ENCODE data around the gene TOB2.

Gene TOB2

GRCh38 chr22:41418717-41419116 is 27.9 kb downstream of the TOB2 start:
- H3K9me3 ChIP-seq (ENCODE audit: control insufficient read depth, low read length) = no peaks in the 10 kb centered on the region
- peaks cover 7% of the 10 kb centered on the region for H3K4me1 ChIP-seq (ENCODE audit: control insufficient read depth, insufficient read depth, low read length, poor library complexity, severe bottlenecking)
- peaks cover 9% of the 10 kb centered on the region for H3K36me3 ChIP-seq (ENCODE audit: control insufficient read depth, insufficient read depth, low read length)
- no peak overlapping the region for H3K27ac ChIP-seq (ENCODE audit: low read depth, low read length, severe bottlenecking)
- 95 to 100% methylated on average over 3 to 4 of the region's 9 CpGs for WGBS, 2 experiments (ENCODE audit: insufficient coverage in 2 of 2)
- H3K4me3 ChIP-seq (ENCODE audit: extremely low read depth, insufficient read depth, low read length, poor library complexity, severe bottlenecking) = no peak overlapping the region

GRCh38 chr22:41417622-41418390 is 28.8 kb downstream of the TOB2 start:
- WGBS, 2 experiments (ENCODE audit: insufficient coverage in 2 of 2) = 90 to 94% methylated on average over 11 to 12 of the region's 13 CpGs
- H3K4me3 ChIP-seq (ENCODE audit: extremely low read depth, insufficient read depth, low read length, poor library complexity, severe bottlenecking) = no peak overlapping the region
- no peaks in the 10 kb centered on the region for H3K9me3 ChIP-seq (ENCODE audit: control insufficient read depth, low read length)
- H3K27ac ChIP-seq (ENCODE audit: low read depth, low read length, severe bottlenecking) = no peak overlapping the region
- peaks cover 7% of the 10 kb centered on the region for H3K4me1 ChIP-seq (ENCODE audit: control insufficient read depth, insufficient read depth, low read length, poor library complexity, severe bottlenecking)
- peaks cover 3% of the 10 kb centered on the region for H3K36me3 ChIP-seq (ENCODE audit: control insufficient read depth, insufficient read depth, low read length)

GRCh38 chr22:41415554-41415953 is 31.0 kb downstream of the TOB2 start:
- no peak overlapping the region for H3K27ac ChIP-seq (ENCODE audit: low read depth, low read length, severe bottlenecking)
- H3K36me3 ChIP-seq (ENCODE audit: control insufficient read depth, insufficient read depth, low read length) = peaks cover 3% of the 10 kb centered on the region
- no peaks in the 10 kb centered on the region for H3K9me3 ChIP-seq (ENCODE audit: control insufficient read depth, low read length)
- WGBS, 2 experiments (ENCODE audit: insufficient coverage in 2 of 2) = 100% methylated on average over 1 to 3 of the region's 4 CpGs
- H3K4me1 ChIP-seq (ENCODE audit: control insufficient read depth, insufficient read depth, low read length, poor library complexity, severe bottlenecking) = peaks cover 7% of the 10 kb centered on the region
- no peak overlapping the region for H3K4me3 ChIP-seq (ENCODE audit: extremely low read depth, insufficient read depth, low read length, poor library complexity, severe bottlenecking)

GRCh38 chr22:41411021-41411851 is 35.4 kb downstream of the TOB2 start:
- WGBS, 2 experiments (ENCODE audit: insufficient coverage in 2 of 2) = 83 to 88% methylated on average over 6 to 10 of the region's 11 CpGs
- Histone ChIP-seq H3K4me3 (ENCODE audit: extremely low read depth, insufficient read depth, low read length, poor library complexity, severe bottlenecking) (no peak overlapping the region), H3K27ac (ENCODE audit: low read depth, low read length, severe bottlenecking) (no peak overlapping the region), H3K9me3 (ENCODE audit: control insufficient read depth, low read length) (no peaks in the 10 kb centered on the region), H3K36me3 (ENCODE audit: control insufficient read depth, insufficient read depth, low read length) (peaks cover 3% of the 10 kb centered on the region), H3K4me1 (ENCODE audit: control insufficient read depth, insufficient read depth, low read length, poor library complexity, severe bottlenecking) (peaks cover 7% of the 10 kb centered on the region)

- Histone ChIP-seq H3K4me3 (ENCODE audit: extremely low read depth, insufficient read depth, low read length, poor library complexity, severe bottlenecking) (no peak overlapping the region), H3K9me3 (ENCODE audit: control insufficient read depth, low read length) (no peaks in the 10 kb centered on the region), H3K4me1 (ENCODE audit: control insufficient read depth, insufficient read depth, low read length, poor library complexity, severe bottlenecking) (peaks cover 7% of the 10 kb centered on the region), H3K36me3 (ENCODE audit: control insufficient read depth, insufficient read depth, low read length) (no peaks in the 10 kb centered on the region), H3K27ac (ENCODE audit: low read depth, low read length, severe bottlenecking) (no peak overlapping the region)
- WGBS, 2 experiments (ENCODE audit: insufficient coverage in 2 of 2) = 80 to 100% methylated on average over 1 to 5 of the region's 7 CpGs
These were observed 36.3 kb downstream of the TOB2 start for GRCh38 chr22:41410311-41410751.

- no peaks in the 10 kb centered on the region for H3K4me1 ChIP-seq (ENCODE audit: control insufficient read depth, insufficient read depth, low read length, poor library complexity, severe bottlenecking)
- 92 to 93% methylated on average over 6 to 7 of the region's 8 CpGs for WGBS, 2 experiments (ENCODE audit: insufficient coverage in 2 of 2)
- no peak overlapping the region for H3K4me3 ChIP-seq (ENCODE audit: extremely low read depth, insufficient read depth, low read length, poor library complexity, severe bottlenecking)
- no peaks in the 10 kb centered on the region for H3K9me3 ChIP-seq (ENCODE audit: control insufficient read depth, low read length)
- no peak overlapping the region for H3K27ac ChIP-seq (ENCODE audit: low read depth, low read length, severe bottlenecking)
- H3K36me3 ChIP-seq (ENCODE audit: control insufficient read depth, insufficient read depth, low read length) = no peaks in the 10 kb centered on the region
These were observed 37.9 kb downstream of the TOB2 start for GRCh38 chr22:41408665-41409064.

- H3K27ac ChIP-seq (ENCODE audit: low read depth, low read length, severe bottlenecking) = no peak overlapping the region
- no peaks in the 10 kb centered on the region for H3K36me3 ChIP-seq (ENCODE audit: control insufficient read depth, insufficient read depth, low read length)
- 80 to 100% methylated on average over 1 of the region's 3 CpGs for WGBS, 2 experiments (ENCODE audit: insufficient coverage in 2 of 2)
- H3K4me3 ChIP-seq (ENCODE audit: extremely low read depth, insufficient read depth, low read length, poor library complexity, severe bottlenecking) = no peak overlapping the region
- H3K4me1 ChIP-seq (ENCODE audit: control insufficient read depth, insufficient read depth, low read length, poor library complexity, severe bottlenecking) = no peaks in the 10 kb centered on the region
- no peaks in the 10 kb centered on the region for H3K9me3 ChIP-seq (ENCODE audit: control insufficient read depth, low read length)
These were observed 39.2 kb downstream of the TOB2 start for GRCh38 chr22:41407433-41407832.

- Histone ChIP-seq H3K36me3 (ENCODE audit: control insufficient read depth, insufficient read depth, low read length) (no peaks in the 10 kb centered on the region), H3K4me1 (ENCODE audit: control insufficient read depth, insufficient read depth, low read length, poor library complexity, severe bottlenecking) (no peaks in the 10 kb centered on the region), H3K4me3 (ENCODE audit: extremely low read depth, insufficient read depth, low read length, poor library complexity, severe bottlenecking) (no peak overlapping the region), H3K9me3 (ENCODE audit: control insufficient read depth, low read length) (no peaks in the 10 kb centered on the region), H3K27ac (ENCODE audit: low read depth, low read length, severe bottlenecking) (no peak overlapping the region)
These were observed 40.2 kb downstream of the TOB2 start for GRCh38 chr22:41406410-41406809.

- Histone ChIP-seq H3K27ac (ENCODE audit: low read depth, low read length, severe bottlenecking) (no peak overlapping the region), H3K9me3 (ENCODE audit: control insufficient read depth, low read length) (no peaks in the 10 kb centered on the region), H3K4me3 (ENCODE audit: extremely low read depth, insufficient read depth, low read length, poor library complexity, severe bottlenecking) (no peak overlapping the region), H3K36me3 (ENCODE audit: control insufficient read depth, insufficient read depth, low read length) (no peaks in the 10 kb centered on the region), H3K4me1 (ENCODE audit: control insufficient read depth, insufficient read depth, low read length, poor library complexity, severe bottlenecking) (no peaks in the 10 kb centered on the region)
- WGBS, 2 experiments (ENCODE audit: insufficient coverage in 2 of 2) = 89 to 97% methylated on average over 3 to 6 of the region's 8 CpGs
These were observed 41.0 kb downstream of the TOB2 start for GRCh38 chr22:41405588-41405987.

GRCh38 chr22:41403532-41404318 is 42.9 kb downstream of the TOB2 start:
- H3K4me1 ChIP-seq (ENCODE audit: control insufficient read depth, insufficient read depth, low read length, poor library complexity, severe bottlenecking) = no peaks in the 10 kb centered on the region
- no peaks in the 10 kb centered on the region for H3K9me3 ChIP-seq (ENCODE audit: control insufficient read depth, low read length)
- no peaks in the 10 kb centered on the region for H3K36me3 ChIP-seq (ENCODE audit: control insufficient read depth, insufficient read depth, low read length)
- no peak overlapping the region for H3K27ac ChIP-seq (ENCODE audit: low read depth, low read length, severe bottlenecking)
- H3K4me3 ChIP-seq (ENCODE audit: extremely low read depth, insufficient read depth, low read length, poor library complexity, severe bottlenecking) = no peak overlapping the region
- WGBS, 2 experiments (ENCODE audit: insufficient coverage in 2 of 2) = 24 to 35% methylated on average over 14 to 18 of the region's 18 CpGs
